HG03039 (cell line): ENCODE results near the gene CENPVL3.
"Not testable (repeated sequence)": the region's sequence is repeated elsewhere in the genome, so short reads cannot be mapped to it uniquely, and the experiment has no call there.

Experiments
- ATAC-seq: cut with Tn5 transposase; IDR thresholded peaks from one replicate; pipeline ENCODE4 v1.9.1; 2021; ENCODE audit warnings: mild to moderate bottlenecking, moderate library complexity; ENCODE audit not compliant: unreplicated experiment

CENPVL3 gene

DNA sequence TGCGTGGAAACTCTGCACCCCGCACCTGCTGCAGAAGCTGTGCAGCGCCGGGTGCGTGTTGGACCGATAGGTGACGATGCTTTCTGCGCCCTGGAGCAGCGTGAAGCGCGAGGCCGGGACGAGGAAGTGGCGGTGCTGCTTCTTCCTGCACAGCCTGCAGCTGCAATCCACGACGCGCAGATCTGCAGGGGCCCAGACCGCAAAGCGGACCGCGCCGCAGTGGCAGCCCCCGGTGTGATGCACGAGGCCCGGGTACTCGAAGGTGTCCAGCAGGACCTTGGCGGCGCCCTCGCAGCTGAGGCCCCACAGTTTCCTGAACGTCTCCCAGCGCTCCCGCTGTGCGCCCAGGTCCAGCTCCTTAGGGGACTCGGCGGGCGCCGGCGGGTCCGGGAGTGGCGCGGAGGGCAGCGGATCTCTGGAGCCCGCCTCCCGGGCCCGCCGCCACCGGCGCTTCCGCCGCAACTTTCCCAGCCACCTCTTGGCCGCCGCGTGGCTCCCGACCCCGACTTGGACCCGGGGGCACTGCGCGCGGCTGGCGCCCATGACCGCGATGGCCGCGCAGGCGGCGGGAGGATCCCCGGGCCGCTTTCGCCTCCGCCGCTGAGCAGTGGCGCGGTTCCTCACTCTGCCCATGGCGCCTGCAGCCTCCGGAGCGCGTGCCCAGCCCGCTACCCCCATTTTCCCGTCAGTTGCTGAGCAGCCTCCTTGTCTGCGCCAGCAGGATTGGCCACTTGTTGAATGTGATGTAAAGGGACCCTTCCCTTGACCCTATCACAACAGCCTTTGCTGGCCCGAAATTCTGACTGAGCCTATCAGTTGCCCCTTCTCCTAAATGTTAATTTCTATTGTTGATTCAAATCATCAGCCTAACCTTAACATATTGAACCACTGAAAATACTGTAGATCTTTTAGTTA is at the start of gene CENPVL3:
Gene CENPVL3 (minus strand): TSS at position 672 of the 915 bp plus-strand sequence. CDS start 39 bp downstream, at position 633.
- not testable (repeated sequence) for ATAC-seq

DNA sequence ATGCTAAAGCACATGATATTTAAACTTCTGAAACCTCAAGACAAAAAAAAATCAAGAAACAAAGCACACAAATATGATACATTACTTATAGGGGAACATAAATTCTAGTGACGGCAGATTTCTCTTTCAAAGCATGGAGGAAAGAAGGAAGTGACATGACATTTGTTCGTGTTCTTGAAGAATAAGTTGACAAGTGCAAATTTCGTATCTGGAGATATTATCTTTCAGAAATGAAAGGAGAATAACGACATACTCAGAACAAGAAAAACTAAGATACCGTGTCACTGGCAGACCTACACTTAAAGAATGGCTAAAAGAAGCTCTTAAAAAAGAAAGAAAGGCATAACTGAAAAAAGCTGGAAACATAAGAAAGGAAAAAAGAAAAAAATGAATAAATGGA is 47.3 kb upstream of the CENPVL3 start:
- ATAC-seq, result no peak

GRCh38 chrX:51643377-51643776 is 24.7 kb upstream of the CENPVL3 start:
- ATAC-seq, result no peak

DNA sequence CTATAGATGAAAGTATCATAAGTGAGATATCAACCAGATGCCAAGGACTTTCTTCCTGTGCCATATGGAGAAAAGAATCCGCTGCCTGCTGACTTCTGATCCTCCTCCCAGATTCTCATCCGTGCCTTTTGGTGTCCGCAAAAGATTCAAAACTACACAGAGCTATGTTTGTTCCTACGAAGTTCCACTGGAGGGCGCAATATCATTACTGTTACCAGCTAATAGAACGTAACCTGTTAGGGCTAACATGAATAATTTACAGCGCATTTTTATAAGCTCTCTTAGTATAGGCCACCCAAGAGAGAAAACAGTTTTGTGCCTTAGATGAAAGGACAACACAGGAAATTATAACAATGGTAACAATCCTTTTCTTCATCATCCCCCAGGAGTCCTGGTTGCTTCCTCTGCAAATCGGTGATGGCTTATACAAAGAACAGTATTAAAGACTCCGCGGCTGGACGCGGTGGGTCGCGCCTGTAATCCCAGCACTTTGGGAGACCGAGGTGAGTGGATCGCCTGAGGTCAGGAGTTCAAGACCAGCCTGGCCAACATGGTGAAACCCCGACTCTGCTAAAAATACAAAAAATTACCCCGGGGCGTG is 22.8 kb upstream of the CENPVL3 start:
- no peak for ATAC-seq

DNA sequence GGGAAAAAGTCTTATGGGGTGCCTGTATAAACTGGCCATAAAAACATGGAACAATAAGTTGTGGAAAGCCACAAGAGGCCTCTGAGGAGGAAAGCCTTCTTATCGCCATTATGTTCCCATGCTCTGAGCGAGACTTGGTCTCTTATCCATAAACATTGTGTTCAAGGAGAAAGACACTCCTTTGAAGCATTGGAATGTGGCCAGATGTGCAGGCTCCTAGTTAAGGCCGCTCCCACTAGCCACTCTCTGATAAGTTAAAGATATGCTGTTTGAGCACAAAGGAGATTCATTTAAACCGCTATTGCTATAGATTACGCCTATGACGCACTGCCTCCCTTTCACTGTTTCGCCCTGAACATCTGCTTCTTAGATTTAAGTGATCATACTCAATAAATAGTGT is 17.8 kb upstream of the CENPVL3 start:
- not testable (repeated sequence) for ATAC-seq

DNA sequence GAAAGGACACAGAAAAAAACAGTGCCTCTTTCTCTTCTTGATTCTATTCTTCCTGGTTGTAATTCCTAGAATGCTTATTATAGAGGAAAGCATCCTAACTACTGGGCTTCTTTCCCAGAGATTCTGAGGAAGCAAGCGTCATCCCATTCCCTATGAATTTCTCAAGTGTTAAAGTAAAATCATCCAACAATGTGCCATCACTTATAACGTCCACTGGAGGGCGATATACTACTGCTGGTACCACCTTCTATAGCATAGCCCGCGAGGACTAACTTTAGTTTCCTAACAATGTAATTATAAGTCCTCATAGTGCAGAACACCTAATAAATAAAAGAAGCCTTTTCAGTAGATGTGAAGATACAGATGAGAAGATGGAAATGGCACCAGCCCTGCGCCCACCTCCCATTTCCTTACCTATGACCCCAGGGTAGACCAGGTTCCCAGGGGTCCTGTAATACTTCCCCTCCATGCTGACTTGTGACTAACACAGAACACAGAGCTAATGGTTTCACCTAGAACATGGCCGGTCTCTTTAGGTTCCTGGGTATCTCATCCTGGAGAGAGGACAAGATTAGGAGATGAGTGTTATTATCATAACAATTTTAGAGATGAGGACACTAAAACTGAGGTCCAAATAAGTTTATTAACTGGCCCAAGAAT is 4.2 kb downstream of the CENPVL3 start:
- no peak for ATAC-seq

DNA sequence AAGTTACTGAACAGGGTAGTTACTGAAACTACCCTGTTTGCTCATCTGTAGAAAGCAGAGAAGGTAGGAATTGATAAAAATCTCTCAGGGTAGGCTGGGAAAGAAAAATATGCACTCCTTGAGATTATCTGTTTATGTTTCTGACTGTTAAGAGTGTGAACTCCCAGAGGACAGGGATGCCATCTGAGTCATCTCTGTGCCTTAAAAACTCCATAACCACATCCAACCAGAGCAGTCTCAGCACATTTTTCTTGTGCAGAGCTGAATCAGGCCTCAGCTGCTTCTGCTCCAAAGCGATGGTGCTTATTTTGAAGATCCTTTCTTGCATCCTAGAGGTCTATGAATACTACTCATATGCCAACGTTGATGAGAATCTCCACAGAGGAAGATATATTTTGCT is 9.9 kb downstream of the CENPVL3 start:
- ATAC-seq, result no peak

DNA sequence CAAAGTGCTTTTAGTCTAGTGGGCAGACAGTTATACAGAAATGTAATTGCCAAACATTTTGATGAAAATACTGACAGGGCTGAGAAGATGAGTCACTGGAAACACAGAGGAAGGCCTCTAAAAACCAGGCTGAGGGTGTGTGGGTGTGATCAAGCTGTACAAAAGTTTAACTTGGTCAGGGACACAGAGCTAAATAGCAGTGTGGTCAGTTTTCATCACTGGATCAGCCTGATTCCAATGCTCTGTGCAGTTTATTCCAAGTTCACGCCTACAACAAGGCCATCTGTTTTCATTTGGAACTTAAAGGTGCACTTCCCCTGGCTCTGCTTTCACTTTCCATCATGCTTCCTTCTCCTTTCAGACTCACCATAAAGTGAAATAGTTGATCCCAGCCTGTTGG is 10.6 kb downstream of the CENPVL3 start:
- no peak for ATAC-seq

DNA sequence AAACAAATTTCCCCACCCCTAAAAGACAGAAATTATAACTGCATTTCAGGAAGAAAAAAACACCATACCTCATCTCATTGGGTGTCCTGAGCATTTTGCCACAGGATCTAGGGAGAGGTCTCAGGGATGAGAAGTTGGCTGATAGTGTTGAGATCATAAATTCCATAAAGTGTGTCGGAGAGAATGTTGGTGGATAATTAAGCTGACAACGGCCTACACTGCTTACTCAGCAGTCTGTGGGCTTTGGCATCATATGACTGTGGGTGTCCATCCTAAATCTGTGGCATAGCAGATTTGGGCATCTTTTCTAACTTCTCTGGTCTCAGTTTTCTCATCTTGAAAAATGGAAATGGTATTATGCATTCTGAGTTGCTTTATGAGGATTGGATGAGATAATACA is 12.3 kb downstream of the CENPVL3 start:
- ATAC-seq, result no peak

- no peak for ATAC-seq
These were observed 19.8 kb downstream of the CENPVL3 start for GRCh38 chrX:51598899-51599298.

- no peak for ATAC-seq
These were observed 46.8 kb downstream of the CENPVL3 start for GRCh38 chrX:51571874-51572273.

DNA sequence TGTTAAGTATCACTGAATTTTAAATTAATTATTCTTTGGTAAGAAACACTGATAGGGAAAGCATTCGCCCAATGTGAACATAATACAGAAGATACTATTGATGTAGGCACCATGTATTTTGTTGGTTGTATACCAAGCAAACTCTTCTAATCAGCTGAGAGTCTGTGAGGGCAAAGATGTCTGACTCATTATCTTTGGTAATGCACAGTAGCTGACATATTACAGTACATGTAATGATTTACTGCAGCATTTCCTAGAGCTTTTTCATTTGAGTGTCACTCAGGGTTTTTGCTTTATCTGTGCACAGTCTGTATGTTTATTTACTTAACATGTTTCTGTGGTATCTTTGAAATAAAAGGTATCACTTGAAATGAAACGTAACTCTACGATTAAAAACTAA is 49.2 kb downstream of the CENPVL3 start:
- ATAC-seq, result no peak

DNA sequence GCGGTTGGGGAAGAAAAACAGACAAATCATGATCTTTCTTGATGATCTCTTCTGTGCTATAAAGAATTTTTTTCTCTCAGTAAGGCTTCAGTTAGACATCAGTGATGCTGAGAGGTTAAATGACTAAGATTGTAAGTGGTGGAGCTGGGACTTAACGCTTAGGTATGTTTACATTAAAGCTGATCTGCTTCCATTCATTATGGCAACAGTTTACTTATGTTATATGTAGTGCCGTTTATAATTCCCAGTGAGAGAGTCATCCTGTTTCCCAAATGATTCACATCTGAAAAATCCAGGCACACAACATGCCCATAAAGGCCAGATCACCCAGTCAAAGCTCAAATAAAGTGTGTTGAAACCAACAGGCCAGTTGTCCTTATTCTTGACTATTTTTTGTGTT is 50.1 kb downstream of the CENPVL3 start:
- ATAC-seq, result no peak
